RWPE2 (cell line): ENCODE results near the gene EIF3F.
A peak's percentile ranks its signal among the peaks of the same experiment; 100 is the strongest.

Experiments
- ATAC-seq: fragments of 200-7000 bp; cut with Tn5 transposase; 3 replicates; pipeline ENCODE4 v1.9.1; 2021; ENCODE audit warnings: low read depth
- DNase-seq: peaks from one replicate; pipeline ENCODE4 v3.0.0-alpha.2; 2020; ENCODE audit warnings: low spot score
- H3K27ac ChIP-seq: fragments of 450-650 bp; 2 replicates; pipeline ENCODE4 v1.5.1; 2017; ENCODE audit warnings: mild to moderate bottlenecking; ENCODE audit not compliant: poor library complexity, severe bottlenecking
- H3K27me3 ChIP-seq: fragments of 250-450 bp; sonication (Bioruptor Pico); 2 replicates; pipeline ENCODE4 v1.5.1; 2021; ENCODE audit warnings: mild to moderate bottlenecking, moderate library complexity; ENCODE audit not compliant: insufficient read depth, poor library complexity, severe bottlenecking
- H3K36me3 ChIP-seq: fragments of 250-450 bp; sonication (Bioruptor Pico); 2 replicates; pipeline ENCODE4 v1.5.1; 2020; ENCODE audit warnings: low read depth, mild to moderate bottlenecking, moderate library complexity
- H3K4me1 ChIP-seq: fragments of 250-450 bp; sonication (Bioruptor Pico); 2 replicates; pipeline ENCODE4 v1.5.1; 2021; ENCODE audit warnings: mild to moderate bottlenecking, moderate library complexity; ENCODE audit not compliant: insufficient read depth, poor library complexity, severe bottlenecking
- H3K4me3 ChIP-seq: fragments of 250-450 bp; sonication (Bioruptor Pico); 2 replicates; pipeline ENCODE4 v1.5.1; 2021; ENCODE audit warnings: mild to moderate bottlenecking, moderate library complexity; ENCODE audit not compliant: severe bottlenecking
- H3K9me3 ChIP-seq: fragments of 250-450 bp; sonication (Bioruptor Pico); 2 replicates; pipeline ENCODE4 v1.5.1; 2021; ENCODE audit warnings: mild to moderate bottlenecking, moderate library complexity; ENCODE audit not compliant: severe bottlenecking
- TF ChIP-seq, protein P1 (sequence below): fragments of 450-650 bp; IDR thresholded peaks from one replicate; pipeline ENCODE4 v1.5.1; 2017; ENCODE audit warnings: mild to moderate bottlenecking, moderate library complexity; ENCODE audit not compliant: poor library complexity, severe bottlenecking

EIF3F gene

DNA sequence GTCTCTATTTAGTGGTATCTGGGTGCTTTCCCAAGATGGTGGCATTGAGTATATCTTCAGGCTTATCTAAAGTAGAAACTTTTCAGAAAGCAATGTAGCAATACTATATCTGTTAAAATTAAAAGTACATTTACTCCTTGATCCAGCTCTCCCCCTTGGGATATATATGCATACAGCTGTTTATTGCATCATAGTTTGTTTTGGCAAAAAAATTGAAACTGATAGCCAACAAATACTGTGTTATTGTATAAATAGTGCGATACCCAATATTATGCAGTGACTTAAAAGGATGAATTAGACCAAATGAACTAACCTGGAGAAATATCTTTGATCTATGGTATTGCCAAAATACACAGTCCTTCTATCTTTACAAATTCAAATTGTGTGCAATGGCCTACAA, 37.2 kb upstream of the EIF3F start:
- no peaks in the 10 kb centered on the region for H3K4me1 ChIP-seq
- TF ChIP-seq, protein P1, sequence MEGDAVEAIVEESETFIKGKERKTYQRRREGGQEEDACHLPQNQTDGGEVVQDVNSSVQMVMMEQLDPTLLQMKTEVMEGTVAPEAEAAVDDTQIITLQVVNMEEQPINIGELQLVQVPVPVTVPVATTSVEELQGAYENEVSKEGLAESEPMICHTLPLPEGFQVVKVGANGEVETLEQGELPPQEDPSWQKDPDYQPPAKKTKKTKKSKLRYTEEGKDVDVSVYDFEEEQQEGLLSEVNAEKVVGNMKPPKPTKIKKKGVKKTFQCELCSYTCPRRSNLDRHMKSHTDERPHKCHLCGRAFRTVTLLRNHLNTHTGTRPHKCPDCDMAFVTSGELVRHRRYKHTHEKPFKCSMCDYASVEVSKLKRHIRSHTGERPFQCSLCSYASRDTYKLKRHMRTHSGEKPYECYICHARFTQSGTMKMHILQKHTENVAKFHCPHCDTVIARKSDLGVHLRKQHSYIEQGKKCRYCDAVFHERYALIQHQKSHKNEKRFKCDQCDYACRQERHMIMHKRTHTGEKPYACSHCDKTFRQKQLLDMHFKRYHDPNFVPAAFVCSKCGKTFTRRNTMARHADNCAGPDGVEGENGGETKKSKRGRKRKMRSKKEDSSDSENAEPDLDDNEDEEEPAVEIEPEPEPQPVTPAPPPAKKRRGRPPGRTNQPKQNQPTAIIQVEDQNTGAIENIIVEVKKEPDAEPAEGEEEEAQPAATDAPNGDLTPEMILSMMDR = no peak
- H3K27me3 ChIP-seq = no peaks in the 10 kb centered on the region
- H3K36me3 ChIP-seq = no peaks in the 10 kb centered on the region
- DNase-seq (no peak), ATAC-seq (no peak)
- no peak overlapping the region for H3K4me3 ChIP-seq
- H3K27ac ChIP-seq = no peak overlapping the region
- no peaks in the 10 kb centered on the region for H3K9me3 ChIP-seq

DNA sequence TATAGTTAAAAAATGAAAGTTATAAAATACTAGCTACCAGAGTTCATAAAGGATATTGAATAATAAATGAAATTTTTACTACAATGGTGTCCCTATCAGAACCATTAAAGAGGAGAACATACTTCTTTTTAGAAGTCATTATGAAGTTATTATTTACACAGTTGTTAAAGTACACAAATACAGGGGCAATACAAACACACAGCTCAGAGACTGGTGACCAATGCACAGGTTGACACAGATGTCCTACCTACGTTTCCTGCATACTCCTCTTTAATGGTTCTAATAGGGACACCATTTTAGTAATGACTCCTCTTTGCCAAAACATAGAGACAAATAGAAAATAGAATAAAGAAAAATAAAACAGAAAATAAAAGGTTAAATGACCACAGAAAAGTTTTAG, 31.9 kb upstream of the EIF3F start:
- Histone ChIP-seq H3K36me3 (no peaks in the 10 kb centered on the region), H3K4me1 (no peaks in the 10 kb centered on the region), H3K9me3 (no peaks in the 10 kb centered on the region), H3K27ac (no peak overlapping the region), H3K27me3 (no peaks in the 10 kb centered on the region), H3K4me3 (no peak overlapping the region)
- TF ChIP-seq, protein P1 = no peak
- ATAC-seq (no peak), DNase-seq (no peak)

DNA sequence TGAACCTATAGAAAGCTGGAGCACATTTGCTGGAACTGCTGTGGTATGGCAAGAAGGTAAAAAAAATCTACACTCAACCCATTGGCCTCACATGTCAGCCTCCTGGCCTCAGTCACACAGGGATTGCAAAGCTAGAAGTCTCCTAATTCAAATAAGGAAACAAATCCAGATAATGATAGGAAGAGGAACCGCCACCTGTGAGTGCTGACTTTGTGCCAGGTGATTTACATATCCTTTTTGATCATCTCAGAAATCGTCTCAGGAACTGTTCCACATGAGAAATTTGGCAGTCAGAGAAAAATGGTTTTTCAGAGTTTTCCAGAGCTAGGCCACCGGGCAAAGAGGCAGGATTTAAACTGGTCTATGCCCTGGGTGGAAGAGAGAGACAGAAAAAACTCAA, 22.9 kb upstream of the EIF3F start:
- ATAC-seq = no peak
- Histone ChIP-seq H3K27me3 (no peaks in the 10 kb centered on the region), H3K4me3 (no peak overlapping the region), H3K27ac (peak overlapping the region; percentile 65), H3K9me3 (no peaks in the 10 kb centered on the region), H3K36me3 (no peaks in the 10 kb centered on the region), H3K4me1 (peaks cover 16% of the 10 kb centered on the region)
- DNase-seq = no peak
- TF ChIP-seq, protein P1 = no peak

DNA sequence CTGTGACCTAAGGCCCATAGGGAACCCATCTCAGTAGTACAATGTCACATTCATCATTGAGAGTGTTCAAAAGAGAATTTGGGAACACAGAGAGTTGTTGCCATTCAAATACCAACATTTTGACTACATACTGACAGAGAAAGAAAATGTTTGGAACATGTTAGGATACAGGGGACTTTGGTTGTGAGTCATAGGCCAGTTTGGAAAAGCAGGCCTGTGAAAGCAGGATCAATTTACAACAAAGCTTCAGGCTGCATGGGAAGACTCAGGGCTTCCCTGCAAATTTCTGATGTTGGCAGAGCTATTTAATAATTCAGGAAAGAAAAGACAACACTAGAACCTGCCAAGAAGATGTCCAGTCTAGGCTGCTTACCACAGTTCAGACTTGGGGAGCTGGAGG, 22.3 kb upstream of the EIF3F start:
- peak; percentile 63 for ATAC-seq
- H3K36me3 ChIP-seq = no peaks in the 10 kb centered on the region
- no peak for DNase-seq
- TF ChIP-seq, protein P1 = no peak
- no peaks in the 10 kb centered on the region for H3K9me3 ChIP-seq
- no peaks in the 10 kb centered on the region for H3K27me3 ChIP-seq
- no peak overlapping the region for H3K4me3 ChIP-seq
- peak overlapping the region; percentile 65 for H3K27ac ChIP-seq
- peaks cover 16% of the 10 kb centered on the region for H3K4me1 ChIP-seq

DNA sequence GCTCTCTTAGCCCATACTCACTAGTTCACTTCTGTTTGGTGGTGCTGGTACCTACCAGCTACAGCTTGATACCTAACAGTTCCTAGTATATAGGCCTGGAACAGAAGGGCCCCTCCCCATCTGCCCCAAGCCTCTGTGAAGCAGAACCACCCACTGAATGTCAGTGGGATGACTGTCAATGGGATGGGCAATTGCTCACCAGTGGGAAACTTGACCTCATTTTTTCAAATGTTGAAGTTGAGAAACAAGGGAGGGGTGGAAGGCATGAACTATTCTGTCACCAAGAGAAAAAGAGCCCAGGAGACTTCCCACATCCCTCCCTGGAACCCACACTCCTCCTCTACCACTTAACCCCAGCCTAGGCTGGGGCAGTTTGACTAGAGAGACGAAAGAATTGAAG, 21.8 kb upstream of the EIF3F start, which contains the start of gene NLRP10:
Gene NLRP10 (minus strand): TSS at position 62 of the 400 bp plus-strand sequence. CDS start 1,952 bp downstream, outside the sequence.
- peak; percentile 91 for ATAC-seq

More for the DNA sequence above, 21.8 kb upstream of the EIF3F start, which contains the start of gene NLRP10:
- no peaks in the 10 kb centered on the region for H3K9me3 ChIP-seq
- H3K4me3 ChIP-seq = no peak within 1 kb of the TSS
- peaks cover 16% of the 10 kb centered on the region for H3K4me1 ChIP-seq
- no peaks in the 10 kb centered on the region for H3K36me3 ChIP-seq
- no peaks in the 10 kb centered on the region for H3K27me3 ChIP-seq
- TF ChIP-seq, protein P1 = no peak
- peak within 1 kb of the TSS; percentile 65 for H3K27ac ChIP-seq
- DNase-seq = no peak
